Endometrial microvascular endothelial cells (primary cell): Measurements from ENCODE around the gene PPP1R2C. TPM values are rescaled to one million over a fixed set of nuclear protein-coding genes. Genes with fewer than 3 reads are reported as not detected.

Experiments
- in situ Hi-C: cut with HindIII; loops from 2 replicates; pipeline ENCODE4 v1.10.0; 2017; ENCODE audit warnings: low sequenced_read_pairs, low pct_unique_long_range_greater_than_20kb; ENCODE audit errors: inconsistent ontology term
- total RNA-seq: library from RNA; depleted of rRNA; stranded (reverse); fragments of >200 nt; gene quantifications from one replicate; pipeline ENCODE4 v1.2.3, GENCODE V29; 2015; ENCODE audit errors: inconsistent ontology term

The PPP1R2C gene
- total RNA-seq, 1 donor from 2014 or later: not detected

DNA sequence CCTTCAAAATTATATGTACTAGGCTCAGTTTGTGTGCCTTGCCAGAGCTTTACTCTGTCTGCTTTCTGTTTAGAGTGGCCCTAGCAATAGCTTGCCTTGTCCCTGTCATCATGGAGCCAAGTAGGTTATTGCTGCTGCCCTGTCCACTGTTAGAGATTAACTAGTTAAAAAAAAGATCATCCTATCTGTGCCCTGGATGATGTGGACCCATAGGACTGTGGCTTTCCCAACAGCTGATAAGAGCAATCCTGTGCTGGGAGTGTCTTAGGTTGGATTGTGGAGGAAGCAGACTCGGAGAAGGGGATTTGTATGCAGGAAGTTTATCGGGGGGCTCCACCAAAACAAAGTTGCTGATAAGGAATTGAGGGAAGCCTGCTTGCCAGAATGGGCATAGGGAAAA is 23.8 kb downstream of the PPP1R2C start:
- in situ Hi-C loops: no loop called here

DNA sequence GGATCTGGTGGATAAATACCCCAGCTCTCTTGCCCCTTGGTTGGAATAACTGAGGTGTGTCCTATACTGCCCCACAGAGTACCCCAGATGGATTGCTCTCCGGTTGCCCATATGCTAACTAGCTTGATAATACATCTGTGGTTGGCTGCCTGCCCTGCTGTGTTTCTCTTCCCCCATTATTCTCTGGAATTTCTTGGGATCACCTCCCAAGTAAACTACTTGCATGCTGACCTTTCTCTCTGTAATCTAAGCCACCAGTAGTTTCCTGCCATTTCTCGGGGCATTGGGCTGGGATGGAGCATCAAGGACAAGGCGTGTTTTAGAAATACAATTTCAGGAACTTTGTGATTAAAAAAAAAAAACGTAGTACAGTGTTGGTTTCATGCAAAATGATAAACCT is 25.2 kb downstream of the PPP1R2C start:
- in situ Hi-C loops: no loop called here

DNA sequence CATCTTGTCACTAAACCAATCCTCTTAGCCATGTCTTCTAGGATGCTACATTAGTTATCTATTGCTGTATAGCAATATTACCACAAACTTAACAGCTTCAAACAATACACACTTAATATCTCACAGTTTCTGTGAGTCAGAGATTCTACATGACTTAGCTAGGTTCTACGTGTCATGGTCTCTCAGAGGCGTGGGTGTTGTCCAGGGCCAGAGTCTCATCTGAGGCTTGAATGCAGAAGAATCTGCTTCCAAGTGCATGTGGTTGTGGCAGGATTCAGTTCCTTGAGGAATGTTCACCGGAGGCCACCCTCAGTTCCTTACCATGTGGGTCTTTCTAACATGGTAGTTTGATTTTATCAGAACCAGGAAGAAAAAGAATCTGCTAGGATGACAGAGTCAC is 26.4 kb downstream of the PPP1R2C start:
- in situ Hi-C loops: no loop called here

DNA sequence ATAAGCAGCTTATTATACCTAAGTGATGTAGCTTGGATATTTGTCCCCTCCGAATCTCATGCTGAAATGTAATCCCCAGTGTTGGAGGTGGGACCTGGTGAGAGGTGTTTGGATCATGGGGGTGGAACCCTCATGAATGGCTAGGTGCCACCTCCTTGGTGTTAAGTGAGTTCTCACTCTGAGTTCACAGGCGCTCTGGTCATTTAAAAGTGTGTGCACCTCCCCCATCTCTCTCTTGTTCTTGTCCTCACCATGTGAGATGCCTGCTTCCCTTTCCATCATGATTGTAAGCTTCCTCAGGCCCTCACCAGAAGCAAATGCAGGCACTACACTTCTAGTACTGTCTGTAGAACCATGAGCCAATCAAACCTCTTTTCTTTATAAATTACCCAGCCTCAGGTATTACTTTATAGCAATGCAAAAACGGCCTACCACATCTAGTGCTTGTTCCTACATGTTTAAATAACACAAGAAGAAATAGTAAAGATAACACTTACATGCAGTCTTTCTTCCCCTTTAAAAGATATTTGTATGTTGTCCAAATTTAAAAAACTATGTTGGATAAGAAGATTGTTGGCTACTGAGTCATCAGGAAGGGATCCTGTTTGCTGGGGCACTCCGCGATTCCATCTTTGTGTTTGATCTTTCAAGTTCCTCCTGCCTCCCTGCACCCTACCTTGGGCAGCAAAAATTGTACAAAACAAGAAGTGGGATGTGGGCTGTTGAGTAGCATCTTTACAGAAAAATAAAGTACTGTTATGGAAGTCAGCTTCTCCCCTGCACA is 29.7 kb downstream of the PPP1R2C start:
- in situ Hi-C loops: no loop called here

DNA sequence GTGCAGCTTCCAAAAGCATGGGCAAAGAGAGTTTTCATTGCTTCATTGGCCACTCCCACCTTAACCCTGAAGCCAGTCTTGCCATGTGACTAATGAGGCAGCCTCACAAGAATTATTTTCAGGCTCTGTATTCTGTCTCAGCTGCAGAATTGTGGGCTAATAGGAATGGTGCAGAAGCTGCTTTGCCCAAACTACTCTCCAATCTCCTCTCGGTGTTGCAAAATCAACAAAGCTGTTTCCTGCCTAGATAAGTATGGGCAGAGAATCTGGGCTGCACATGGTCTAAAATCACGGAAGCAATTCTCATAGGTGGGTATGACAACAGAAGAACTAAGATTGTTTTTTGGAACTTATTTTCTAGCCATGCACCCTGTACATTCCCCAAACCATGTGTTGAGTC is 31.4 kb downstream of the PPP1R2C start:
- in situ Hi-C loops: no loop called here

DNA sequence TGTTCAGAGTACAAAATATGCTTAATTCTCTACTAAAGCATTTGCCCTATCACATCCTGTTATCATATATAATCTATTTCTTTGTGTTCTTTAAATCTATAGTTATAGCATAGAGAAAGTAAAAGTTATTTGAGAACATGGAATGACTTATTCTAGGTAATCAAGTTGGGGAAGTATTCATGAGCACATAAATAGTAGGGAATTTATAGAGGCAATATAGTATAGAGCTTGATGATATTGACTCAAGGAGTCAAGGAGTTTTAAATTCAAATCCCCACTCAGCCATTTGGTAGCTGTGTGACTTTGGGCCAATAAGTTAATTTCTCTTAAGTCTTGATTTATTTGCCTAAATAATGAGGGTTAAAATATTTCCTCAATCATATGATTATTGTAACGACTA is 37.5 kb downstream of the PPP1R2C start:
- in situ Hi-C loops: no loop called here

DNA sequence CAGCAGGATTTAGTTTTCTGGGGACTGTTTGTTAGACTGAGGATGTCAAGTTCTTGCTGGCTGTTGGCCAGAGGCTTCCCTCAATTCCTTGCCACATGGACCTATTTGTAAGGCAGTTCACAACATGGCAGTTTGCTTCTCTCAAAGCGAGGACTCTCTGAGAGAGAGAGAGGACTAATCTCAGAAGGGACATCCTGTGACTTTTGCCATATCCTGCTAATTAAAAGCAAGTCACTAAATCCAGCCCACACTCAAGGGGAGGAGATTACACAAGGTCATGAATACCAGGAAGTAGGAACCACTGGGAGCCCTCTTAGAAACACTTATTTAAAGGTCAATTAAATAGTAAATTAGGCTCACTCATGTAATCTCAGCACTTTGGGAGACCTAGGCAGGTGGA is 38.2 kb downstream of the PPP1R2C start:
- in situ Hi-C loops: no loop called here

DNA sequence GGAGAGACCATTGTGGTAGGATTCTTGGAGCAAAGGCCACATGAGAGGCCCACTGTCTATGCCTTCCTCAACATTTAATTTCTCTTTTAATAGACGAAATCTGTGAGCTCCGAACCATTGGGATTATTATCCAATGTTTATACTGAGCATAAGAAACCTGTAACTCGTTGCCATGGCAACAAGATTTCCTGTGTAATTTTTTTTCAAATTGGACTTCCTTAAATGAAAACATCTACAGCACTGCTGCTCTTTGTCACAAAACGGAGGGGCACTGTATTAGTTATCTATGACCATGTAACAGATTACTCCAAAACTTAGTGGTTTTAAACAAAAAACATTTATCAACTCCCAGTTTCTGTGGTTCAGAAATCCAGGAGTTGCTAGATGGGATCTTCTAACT is 38.7 kb downstream of the PPP1R2C start:
- in situ Hi-C loops: no loop called here

DNA sequence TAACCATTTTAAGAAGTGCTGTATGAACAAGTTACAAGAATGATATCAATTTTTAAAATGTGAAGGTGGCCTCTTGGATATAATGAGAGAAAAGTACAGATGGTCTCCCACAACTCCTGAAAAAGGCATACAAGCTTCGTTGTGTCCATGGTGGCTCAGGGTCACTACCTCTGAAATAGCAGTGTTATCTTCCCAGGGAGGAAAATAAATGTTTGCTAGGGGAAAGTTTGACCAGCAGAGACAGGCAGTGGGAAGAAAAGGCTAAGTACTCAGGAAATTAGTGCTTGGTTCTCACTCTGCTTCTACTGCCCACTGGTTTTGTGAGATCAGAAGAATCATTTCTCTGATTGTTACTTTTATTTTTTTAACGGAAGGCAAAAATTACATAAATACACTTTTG is 39.4 kb downstream of the PPP1R2C start:
- in situ Hi-C loops: no loop called here

DNA sequence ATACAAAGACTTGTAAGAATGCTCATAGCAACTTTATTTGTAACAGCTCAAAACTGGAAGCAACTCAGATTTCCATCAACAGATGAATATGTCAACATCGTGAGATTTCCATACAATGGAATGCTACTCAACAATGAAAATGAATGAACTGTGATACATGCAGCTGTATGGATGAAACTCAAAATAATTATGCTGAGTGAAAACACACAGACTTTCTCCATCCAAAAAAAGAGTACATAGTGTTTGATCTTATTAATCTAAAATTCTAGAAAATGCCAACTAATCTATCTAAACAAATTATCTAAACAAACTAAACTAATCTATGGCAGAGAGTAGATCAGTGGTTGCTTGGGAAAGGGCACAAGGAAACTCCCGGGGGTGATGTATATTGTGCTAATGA is 42.7 kb downstream of the PPP1R2C start:
- in situ Hi-C loops: no loop called here

DNA sequence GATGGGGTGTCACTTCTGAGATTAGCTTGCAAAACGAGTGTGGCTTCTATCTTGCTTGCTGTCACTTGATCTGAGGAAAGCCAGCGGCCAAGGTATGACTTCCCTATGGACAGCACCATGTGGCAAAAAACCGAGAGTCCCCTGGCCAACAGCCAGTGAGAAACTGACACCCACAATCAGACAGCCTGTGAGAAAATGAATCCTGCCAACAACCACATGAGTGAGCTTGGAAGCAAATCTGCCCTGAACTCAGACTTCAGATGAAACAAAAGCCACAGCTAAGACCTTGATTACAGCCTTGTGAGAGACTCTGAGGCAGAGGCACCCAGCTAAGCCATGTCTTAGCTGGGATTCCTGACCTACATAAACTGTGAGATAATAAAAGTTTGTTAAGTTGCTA is 45.5 kb downstream of the PPP1R2C start:
- in situ Hi-C loops: no loop called here
